CD4-positive, alpha-beta memory T cell (primary cell): ENCODE results near the gene RAB1B. TPM values are rescaled to one million over a fixed set of nuclear protein-coding genes. Genes with fewer than 3 reads are reported as not detected.
A peak's percentile ranks its signal among the peaks of the same experiment; 100 is the strongest.

Source experiments
- CTCF ChIA-PET: fragments of 350-600 bp; sonication (Branson Sonifier 250); formaldehyde crosslinking; loops from one replicate; lab custom pipeline; 2021; ENCODE audit warnings: inconsistent platforms; ENCODE audit not compliant: partially characterized antibody; lab: Charles Lee
- POLR2A ChIA-PET: fragments of 350-600 bp; sonication (Branson Sonifier 250); formaldehyde crosslinking; loops from one replicate; lab custom pipeline; 2021; ENCODE audit not compliant: partially characterized antibody; lab: Charles Lee
- DNase-seq, 5 donors: peaks; one replicate each; pipeline versions ENCODE4 v3.0.0 to v3.0.0-alpha.2; 2020 to 2022; ENCODE audit warnings: mixed read lengths in 1 of 5
- H3K27ac ChIP-seq: one replicate; pipeline ENCODE4 v1.7.0; 2013; ENCODE audit warnings: low read depth, low read length
- H3K27me3 ChIP-seq: 2 replicates; pipeline ENCODE4 v1.7.0; 2013; ENCODE audit warnings: mild to moderate bottlenecking, low read length, moderate library complexity; ENCODE audit not compliant: insufficient read depth
- H3K36me3 ChIP-seq: 2 replicates; pipeline ENCODE4 v1.7.0; 2013; ENCODE audit warnings: mild to moderate bottlenecking, low read length, moderate library complexity; ENCODE audit not compliant: insufficient read depth
- H3K4me1 ChIP-seq: 2 replicates; pipeline ENCODE4 v1.7.0; 2013; ENCODE audit warnings: mild to moderate bottlenecking, low read length, moderate library complexity; ENCODE audit not compliant: insufficient read depth
- H3K4me3 ChIP-seq, 2 donors: one replicate each; pipeline ENCODE4 v1.7.0; 2013; ENCODE audit warnings: low read length in 2 of 2, mild to moderate bottlenecking in 1 of 2
- H3K9me3 ChIP-seq, 2 donors: one replicate each; pipeline ENCODE4 v1.7.0; 2013; ENCODE audit warnings: low read length in 2 of 2, control low read depth in 1 of 2; ENCODE audit not compliant: control insufficient read depth in 1 of 2
- H3K27ac Mint-ChIP-seq, 7 donors: one replicate each; pipeline ENCODE4 v1.8.0; 2020 to 2021; ENCODE audit warnings: mixed read lengths in 7 of 7, mild to moderate bottlenecking in 6 of 7, inconsistent platforms in 3 of 7, moderate library complexity in 3 of 7
- H3K27me3 Mint-ChIP-seq, 2 donors: one replicate each; pipeline ENCODE4 v1.8.0; 2020 to 2021; ENCODE audit warnings: mixed read lengths in 2 of 2
- H3K36me3 Mint-ChIP-seq, 2 donors: one replicate each; pipeline ENCODE4 v1.8.0; 2020 to 2021; ENCODE audit warnings: mixed read lengths in 2 of 2, inconsistent platforms in 1 of 2, mild to moderate bottlenecking in 1 of 2
- H3K4me1 Mint-ChIP-seq, 4 donors: one replicate each; pipeline ENCODE4 v1.8.0; 2020 to 2021; ENCODE audit warnings: mixed read lengths in 4 of 4, mild to moderate bottlenecking in 1 of 4
- H3K4me3 Mint-ChIP-seq, 8 donors: one replicate each; pipeline ENCODE4 v1.8.0; 2020 to 2021; ENCODE audit warnings: mixed read lengths in 8 of 8, mild to moderate bottlenecking in 7 of 8, moderate library complexity in 6 of 8, inconsistent platforms in 3 of 8
- H3K9me3 Mint-ChIP-seq, 8 donors: one replicate each; pipeline ENCODE4 v1.8.0; 2020 to 2021; ENCODE audit warnings: mixed read lengths in 8 of 8, mild to moderate bottlenecking in 5 of 8, inconsistent platforms in 3 of 8, moderate library complexity in 1 of 8
- intact Hi-C: fragments of 100-400 bp; cut with micrococcal nuclease; formaldehyde crosslinking; loops from one replicate; pipeline ENCODE4 v1.15.1; 2023
- polyA plus RNA-seq, 2 donors: library from polyadenylated mRNA; unstranded; fragments of 300-500 nt; fragmentation: Illumina TruSeq; gene quantifications; one replicate each; pipeline ENCODE4 v1.2.3, GENCODE V29; 2021
- total RNA-seq, 2 experiments: library from RNA; stranded (reverse); gene quantifications; one replicate each; pipeline ENCODE4 v1.2.3, GENCODE V29; 2021

The RAB1B gene
- total and polyA plus RNA-seq, 4 experiments from 2014 or later, result 9.7 to 79.4 (median 45.8) TPM

- peak overlapping the region in 1 of 8 donors; percentile 39 for H3K4me3 Mint-ChIP-seq
- no peak for DNase-seq
- POLR2A ChIA-PET, result interaction anchor here (1.3 to 13.4 kb wide), 3 partner anchors 16 to 27 kb away, joined by 4 to 167 read pairs (median 4); partner anchors contain the start of gene RAB1B
- H3K27ac Mint-ChIP-seq, result peak overlapping the region in 2 of 7 donors; percentile 48 to 65
- Histone ChIP-seq H3K27ac (no peak overlapping the region), H3K27me3 (no peaks in the 10 kb centered on the region), H3K36me3 (no peaks in the 10 kb centered on the region), H3K4me3 (no peak overlapping the region), H3K4me1 (peaks cover 44% of the 10 kb centered on the region), H3K9me3 (no peaks in the 10 kb centered on the region)
- intact Hi-C loops, result no loop called here
- H3K4me1 Mint-ChIP-seq, result peaks cover 22 to 58% (median 38%) of the 10 kb centered on the region in 4 donors
- H3K27me3 Mint-ChIP-seq, result peaks cover 1 to 3% of the 10 kb centered on the region in 2 donors
- H3K36me3 Mint-ChIP-seq, result peaks cover 0 to 1% of the 10 kb centered on the region in 2 donors
- CTCF ChIA-PET, result interaction anchor here (6.4 kb wide), 1 partner anchor 26 kb away, joined by 29 read pairs; no protein-coding TSS in a partner anchor
- no peaks in the 10 kb centered on the region for H3K9me3 Mint-ChIP-seq
Measured at GRCh38 chr11:66285250-66285947, 17.0 kb downstream of the RAB1B start.

DNA sequence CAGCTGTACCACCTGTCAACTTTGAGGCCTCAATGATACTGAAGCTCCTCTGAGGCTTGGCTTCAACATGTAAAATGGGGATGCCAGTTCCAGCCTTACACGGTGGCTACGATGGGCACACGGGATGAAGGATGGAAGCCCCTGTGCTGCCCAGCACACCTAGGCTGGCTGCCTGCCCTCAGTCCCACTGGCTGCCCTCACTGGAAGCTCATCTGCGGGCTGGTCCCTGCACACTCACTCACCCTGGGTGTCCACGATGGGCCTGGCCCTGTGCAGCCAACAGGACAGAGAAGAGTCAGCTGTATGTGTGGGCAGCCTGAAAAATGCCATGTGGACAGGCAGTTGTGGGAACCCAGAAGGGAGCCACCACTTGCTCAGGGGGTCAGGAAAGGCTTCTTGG lies 18.3 kb downstream of the RAB1B start:
- Mint-ChIP-seq H3K27ac (peak overlapping the region in 2 of 7 donors; percentile 17 to 22), H3K9me3 (no peaks in the 10 kb centered on the region), H3K36me3 (peaks cover 0 to 1% of the 10 kb centered on the region in 2 donors), H3K4me1 (peaks cover 24 to 60% (median 37%) of the 10 kb centered on the region in 4 donors), H3K4me3 (peak overlapping the region in 6 of 8 donors; percentile 1 to 67 (median 54)), H3K27me3 (peaks cover 0 to 3% of the 10 kb centered on the region in 2 donors)
- POLR2A ChIA-PET, result interaction anchor here (0.6 to 13.4 kb wide), 4 partner anchors 17 to 549 kb away, joined by 3 to 167 read pairs (median 4); partner anchors contain the start of gene RAB1B
- no peak for DNase-seq
- no peak overlapping the region for H3K27ac ChIP-seq
- CTCF ChIA-PET, result interaction anchor here (1.1 to 6.4 kb wide), 4 partner anchors 19 to 65 kb away, joined by 3 to 29 read pairs (median 12); partner anchors contain the start of gene RAB1B
- intact Hi-C loops, result no loop called here
- H3K4me3 ChIP-seq, result no peak overlapping the region
- no peaks in the 10 kb centered on the region for H3K27me3 ChIP-seq
- H3K4me1 ChIP-seq, result peaks cover 48% of the 10 kb centered on the region
- no peaks in the 10 kb centered on the region for H3K9me3 ChIP-seq
- no peaks in the 10 kb centered on the region for H3K36me3 ChIP-seq

GRCh38 chr11:66287211-66287888 lies 18.9 kb downstream of the RAB1B start:
- POLR2A ChIA-PET, result interaction anchor here (1.1 to 13.4 kb wide), 3 partner anchors 17 to 29 kb away, joined by 3 to 167 read pairs (median 53); partner anchors contain the start of gene RAB1B
- H3K4me1 ChIP-seq, result peaks cover 46% of the 10 kb centered on the region
- Mint-ChIP-seq H3K9me3 (no peaks in the 10 kb centered on the region), H3K4me1 (peaks cover 20 to 53% (median 31%) of the 10 kb centered on the region in 4 donors), H3K4me3 (peak overlapping the region; percentile 62 to 96 (median 90)), H3K27ac (peak overlapping the region in 4 of 7 donors; percentile 22 to 78 (median 64)), H3K27me3 (peaks cover 0 to 3% of the 10 kb centered on the region in 2 donors), H3K36me3 (peaks cover 0 to 1% of the 10 kb centered on the region in 2 donors)
- intact Hi-C loops, result no loop called here
- no peaks in the 10 kb centered on the region for H3K36me3 ChIP-seq
- H3K27me3 ChIP-seq, result no peaks in the 10 kb centered on the region
- DNase-seq, result no peak
- no peaks in the 10 kb centered on the region for H3K9me3 ChIP-seq
- no peak overlapping the region for H3K27ac ChIP-seq
- no peak overlapping the region for H3K4me3 ChIP-seq
- CTCF ChIA-PET, result interaction anchor here (1.1 to 6.4 kb wide), 5 partner anchors 19 to 66 kb away, joined by 3 to 29 read pairs (median 9); partner anchors contain the start of gene RAB1B

DNA sequence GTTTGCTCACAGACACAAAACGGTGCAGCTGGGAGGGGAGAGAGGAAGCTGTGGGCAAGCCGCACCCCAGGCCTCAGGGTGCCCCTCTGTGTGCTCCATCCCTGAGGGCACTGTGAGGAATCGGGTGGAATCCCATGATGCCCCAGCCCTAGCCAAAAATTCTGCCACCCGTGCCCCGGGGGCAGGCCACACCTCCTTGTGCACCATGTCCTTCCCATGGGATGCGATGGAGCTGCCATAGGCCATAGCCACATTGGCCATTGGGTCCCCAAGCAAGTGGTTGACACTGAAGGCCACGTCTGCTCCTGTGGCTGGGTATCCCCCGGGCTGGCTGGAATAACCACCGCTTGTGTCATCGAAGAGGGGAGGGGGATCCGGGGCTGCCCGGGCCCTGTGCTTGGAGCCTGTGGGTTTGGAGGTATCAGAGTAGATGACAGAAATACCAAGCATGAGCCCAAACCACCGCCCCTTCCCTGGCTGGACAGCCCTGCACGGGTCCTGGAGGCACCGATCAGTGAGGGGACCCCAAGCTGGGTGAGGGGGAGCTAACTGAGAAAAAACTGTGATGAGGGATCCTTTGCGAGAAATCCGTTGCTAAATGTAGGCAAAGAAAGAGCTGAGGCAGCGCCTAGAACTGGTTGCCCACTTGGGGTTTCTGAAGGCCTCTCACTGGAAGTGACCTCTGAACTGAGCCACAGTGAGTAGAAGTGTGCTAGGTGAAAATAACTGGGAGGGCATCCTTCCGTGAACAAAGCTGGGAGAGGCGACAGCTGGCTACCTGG lies 19.6 kb downstream of the RAB1B start:
- H3K36me3 ChIP-seq, result no peaks in the 10 kb centered on the region
- Mint-ChIP-seq H3K4me1 (peaks cover 17 to 52% (median 29%) of the 10 kb centered on the region in 4 donors), H3K27me3 (peaks cover 6 to 9% of the 10 kb centered on the region in 2 donors), H3K36me3 (peaks cover 0 to 1% of the 10 kb centered on the region in 2 donors), H3K27ac (peak overlapping the region; percentile 79 to 94 (median 89)), H3K9me3 (no peaks in the 10 kb centered on the region), H3K4me3 (peak overlapping the region; percentile 87 to 96 (median 92))
- no peak for DNase-seq
- no peaks in the 10 kb centered on the region for H3K27me3 ChIP-seq
- H3K9me3 ChIP-seq, result no peaks in the 10 kb centered on the region
- H3K27ac ChIP-seq, result peak overlapping the region; percentile 88
- peak overlapping the region; percentile 70 to 73 for H3K4me3 ChIP-seq
- ChIA-PET POLR2A (interaction anchor here (0.7 to 13.4 kb wide), 10 partner anchors 18 to 1153 kb away, joined by 3 to 167 read pairs (median 4); partner anchors contain the start of genes NPAS4, RAB1B and SYVN1), CTCF (interaction anchor here (0.9 to 6.4 kb wide), 5 partner anchors 20 to 100 kb away, joined by 4 to 29 read pairs (median 9); partner anchors contain the start of gene RAB1B)
- H3K4me1 ChIP-seq, result peaks cover 40% of the 10 kb centered on the region
- intact Hi-C loops, result no loop called here

DNA sequence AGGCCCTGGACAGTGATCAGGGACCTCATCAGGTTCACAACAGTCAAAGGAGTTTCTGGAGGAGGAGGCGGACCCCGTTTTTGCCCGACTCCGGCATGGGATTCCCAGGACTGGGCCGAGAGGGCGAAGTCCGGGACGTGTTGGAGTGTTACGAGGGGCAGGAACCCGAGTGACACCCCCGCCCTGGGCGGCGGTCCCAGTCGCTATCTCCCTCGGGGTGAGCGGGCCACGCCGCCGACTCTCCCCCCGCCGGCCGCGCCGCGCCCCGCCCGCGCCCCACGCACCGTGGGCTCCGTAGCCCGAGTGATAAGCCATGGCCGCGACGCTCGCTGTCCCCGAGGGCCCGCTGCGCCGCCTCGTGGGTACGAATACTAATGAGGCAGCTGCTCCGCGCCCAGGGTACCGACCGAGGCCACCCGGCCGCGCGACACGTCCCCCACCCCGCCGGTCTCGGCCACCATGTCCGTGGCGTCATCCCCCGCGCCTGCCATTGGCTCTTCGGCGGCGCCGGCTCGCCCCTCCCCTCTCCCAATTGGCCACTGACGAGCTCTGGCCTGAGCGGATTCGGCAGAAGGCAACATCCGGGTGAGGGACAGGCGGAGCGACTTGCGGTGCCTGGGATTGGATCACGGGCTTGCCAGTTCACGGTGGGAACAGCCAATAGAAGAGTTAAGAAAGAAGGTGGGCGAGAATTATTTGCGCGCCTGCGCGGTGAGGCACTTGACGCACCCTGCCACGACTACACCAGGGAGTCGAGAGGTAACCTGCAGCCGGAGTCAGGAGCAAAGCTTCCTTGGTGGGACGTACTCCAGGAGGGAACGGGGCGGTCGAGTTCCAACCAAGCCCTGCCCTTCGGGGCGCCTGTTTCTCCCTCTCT lies 20.5 kb downstream of the RAB1B start, which contains the start of gene YIF1A:
YIF1A (minus strand) TSS at position 473 of the 877 bp plus-strand sequence; CDS start at position 315, 158 bp downstream.
- peaks cover 10 to 14% of the 10 kb centered on the region in 2 donors for H3K27me3 Mint-ChIP-seq
- Histone ChIP-seq H3K27ac (peak within 1 kb of the TSS; percentile 88), H3K27me3 (no peaks in the 10 kb centered on the region), H3K36me3 (no peaks in the 10 kb centered on the region), H3K9me3 (no peaks in the 10 kb centered on the region), H3K4me1 (peaks cover 39% of the 10 kb centered on the region), H3K4me3 (peak within 1 kb of the TSS; percentile 70 to 84)
- peak within 1 kb of the TSS; percentile 87 to 96 (median 92) for H3K4me3 Mint-ChIP-seq
- H3K4me1 Mint-ChIP-seq, result peaks cover 16 to 49% (median 29%) of the 10 kb centered on the region in 4 donors
- CTCF ChIA-PET, result interaction anchor here (0.9 to 6.4 kb wide), 6 partner anchors 18 to 100 kb away, joined by 3 to 29 read pairs (median 8); partner anchors contain the start of gene RAB1B
- peak; percentile 98 to 100 (median 99) for DNase-seq
- intact Hi-C loops, result loop anchor here (1.0 kb wide), 3 partner anchors 21 to 132 kb away; partner anchors contain the start of genes NPAS4 and RAB1B
- H3K36me3 Mint-ChIP-seq, result peaks cover 0 to 1% of the 10 kb centered on the region in 2 donors
- H3K9me3 Mint-ChIP-seq, result no peaks in the 10 kb centered on the region
- H3K27ac Mint-ChIP-seq, result peak within 1 kb of the TSS; percentile 83 to 98 (median 96)
- POLR2A ChIA-PET, result interaction anchor here (0.6 to 13.4 kb wide), 29 partner anchors 10 to 1154 kb away, joined by 3 to 167 read pairs (median 3); partner anchors contain the start of genes B4GAT1, BRMS1, CNIH2 and MALAT1
